WTC11 (cell line): Measurements from ENCODE around the gene LRRC4. TPM values are rescaled to one million over a fixed set of nuclear protein-coding genes. Genes with fewer than 3 reads are reported as not detected.

ENCODE experiments used
- ATAC-seq: fragments of 200-7000 bp; cut with Tn5 transposase; 2 replicates; pipeline ENCODE4 v1.10.0; 2021; ENCODE audit warnings: mild to moderate bottlenecking, moderate library complexity
- CTCF ChIA-PET: fragments of 300-600 bp; sonication (Branson Sonifier 250); formaldehyde crosslinking; loops from one replicate; lab custom pipeline; 2021; ENCODE audit warnings: antibody characterized with exemption; lab: Charles Lee
- POLR2A ChIA-PET: fragments of 350-600 bp; sonication (Branson Sonifier 250); formaldehyde crosslinking; loops from one replicate; lab custom pipeline; 2021; ENCODE audit warnings: antibody characterized with exemption; lab: Charles Lee
- DNase-seq: peaks from one replicate; pipeline ENCODE4 v3.0.0; 2021; ENCODE audit warnings: low spot score
- H3K27ac Mint-ChIP-seq: 2 replicates; pipeline ENCODE4 v1.8.0; 2021; ENCODE audit warnings: mixed read lengths
- H3K27me3 Mint-ChIP-seq: 2 replicates; pipeline ENCODE4 v1.8.0; 2021; ENCODE audit warnings: low read depth, mild to moderate bottlenecking, moderate library complexity, mixed read lengths
- H3K36me3 Mint-ChIP-seq: 2 replicates; pipeline ENCODE4 v1.8.0; 2021; ENCODE audit warnings: mixed read lengths
- H3K4me1 Mint-ChIP-seq: 2 replicates; pipeline ENCODE4 v1.8.0; 2022; ENCODE audit warnings: mixed read lengths
- H3K4me3 Mint-ChIP-seq: 2 replicates; pipeline ENCODE4 v1.8.0; 2021; ENCODE audit warnings: mild to moderate bottlenecking, moderate library complexity, mixed read lengths
- H3K9me3 Mint-ChIP-seq: 2 replicates; pipeline ENCODE4 v1.8.0; 2021; ENCODE audit warnings: mixed read lengths
- ATF1 ChIP-seq: sonication (generic); formaldehyde crosslinking; IDR thresholded peaks from 2 replicates; pipeline ENCODE4 v1.8.1; 2023; ENCODE audit warnings: mild to moderate bottlenecking, moderate library complexity, missing genetic modification reagents
- ATF3 ChIP-seq: sonication (generic); formaldehyde crosslinking; conservative IDR thresholded peaks from 2 replicates; pipeline ENCODE4 v1.8.1; 2022; ENCODE audit warnings: mild to moderate bottlenecking, missing genetic modification reagents
- CBFB ChIP-seq: sonication (generic); formaldehyde crosslinking; IDR thresholded peaks from 2 replicates; pipeline ENCODE4 v1.8.1; 2022; ENCODE audit warnings: mild to moderate bottlenecking, low read depth, missing genetic modification reagents
- CDX4 ChIP-seq: fragments of 250-450 bp; sonication (Bioruptor Pico); IDR thresholded peaks from 2 replicates; pipeline ENCODE4 v1.9.0; 2021; ENCODE audit warnings: moderate library complexity, mild to moderate bottlenecking, inconsistent platforms, borderline replicate concordance
- CREM ChIP-seq: sonication (generic); formaldehyde crosslinking; IDR thresholded peaks from 2 replicates; pipeline ENCODE4 v1.8.1; 2022; ENCODE audit warnings: mild to moderate bottlenecking, missing genetic modification reagents, moderate library complexity
- E2F5 ChIP-seq: sonication (generic); formaldehyde crosslinking; IDR thresholded peaks from 2 replicates; pipeline ENCODE4 v1.8.1; 2022; ENCODE audit warnings: mild to moderate bottlenecking, moderate library complexity, missing genetic modification reagents
- ERG ChIP-seq: fragments of 250-450 bp; sonication (Bioruptor Pico); IDR thresholded peaks from 2 replicates; pipeline ENCODE4 v1.8.0; 2021; ENCODE audit warnings: mild to moderate bottlenecking
- ESRRA ChIP-seq: sonication (generic); formaldehyde crosslinking; IDR thresholded peaks from 2 replicates; pipeline ENCODE4 v1.8.1; 2022; ENCODE audit warnings: mild to moderate bottlenecking, missing genetic modification reagents, borderline replicate concordance
- FOXK1 ChIP-seq: sonication (generic); formaldehyde crosslinking; IDR thresholded peaks from 2 replicates; pipeline ENCODE4 v1.8.0; 2022; ENCODE audit warnings: mild to moderate bottlenecking, moderate library complexity, missing genetic modification reagents
- HMGA2 ChIP-seq: fragments of 250-450 bp; sonication (Bioruptor Pico); IDR thresholded peaks from 2 replicates; pipeline ENCODE4 v1.4.0; 2021; ENCODE audit warnings: mild to moderate bottlenecking, moderate library complexity
- IRF2 ChIP-seq: sonication (generic); formaldehyde crosslinking; IDR thresholded peaks from 2 replicates; pipeline ENCODE4 v1.8.0; 2022; ENCODE audit warnings: low read depth, missing genetic modification reagents, borderline replicate concordance
- JUN ChIP-seq: sonication (generic); formaldehyde crosslinking; IDR thresholded peaks from 2 replicates; pipeline ENCODE4 v1.8.0; 2023; ENCODE audit warnings: mild to moderate bottlenecking, missing genetic modification reagents
- MXD4 ChIP-seq: fragments of 250-450 bp; sonication (Bioruptor Pico); IDR thresholded peaks from 2 replicates; pipeline ENCODE4 v1.8.0; 2021; ENCODE audit warnings: mild to moderate bottlenecking, moderate library complexity, borderline replicate concordance
- NR1H2 ChIP-seq: sonication (generic); formaldehyde crosslinking; IDR thresholded peaks from 2 replicates; pipeline ENCODE4 v1.9.0; 2021; ENCODE audit warnings: mild to moderate bottlenecking, moderate library complexity, missing genetic modification reagents
- PRRX2 ChIP-seq: fragments of 250-450 bp; sonication (Bioruptor Pico); IDR thresholded peaks from 2 replicates; pipeline ENCODE4 v1.8.0; 2021; ENCODE audit warnings: mild to moderate bottlenecking
- SOX15 ChIP-seq: fragments of 250-450 bp; sonication (Bioruptor Pico); IDR thresholded peaks from 2 replicates; pipeline ENCODE4 v1.9.0; 2021; ENCODE audit warnings: mild to moderate bottlenecking
- TEAD4 ChIP-seq: sonication (generic); formaldehyde crosslinking; IDR thresholded peaks from 2 replicates; pipeline ENCODE4 v1.8.0; 2022; ENCODE audit warnings: mild to moderate bottlenecking, missing genetic modification reagents
- ZNF138 ChIP-seq: sonication (generic); formaldehyde crosslinking; conservative IDR thresholded peaks from 2 replicates; pipeline ENCODE4 v1.8.1; 2022; ENCODE audit warnings: mild to moderate bottlenecking, moderate library complexity, missing genetic modification reagents
- ZNF263 ChIP-seq: sonication (generic); formaldehyde crosslinking; IDR thresholded peaks from 2 replicates; pipeline ENCODE4 v1.8.1; 2022; ENCODE audit warnings: low read depth, mild to moderate bottlenecking, moderate library complexity, missing genetic modification reagents
- total RNA-seq: library from RNA; stranded (reverse); gene quantifications from 3 replicates; pipeline ENCODE4 v1.2.3, GENCODE V29; 2021
- TF ChIP-seq, protein P1 (sequence below): sonication (generic); formaldehyde crosslinking; IDR thresholded peaks from 2 replicates; pipeline ENCODE4 v1.8.1; 2023; ENCODE audit warnings: mild to moderate bottlenecking, missing genetic modification reagents
- TF ChIP-seq, protein P2 (sequence below): fragments of 200-600 bp; IDR thresholded peaks from 2 replicates; pipeline ENCODE4 v1.8.0; 2022; ENCODE audit warnings: antibody characterized with exemption

The LRRC4 gene
- total RNA-seq, 1 experiment from 2014 or later = 14.9 TPM

DNA sequence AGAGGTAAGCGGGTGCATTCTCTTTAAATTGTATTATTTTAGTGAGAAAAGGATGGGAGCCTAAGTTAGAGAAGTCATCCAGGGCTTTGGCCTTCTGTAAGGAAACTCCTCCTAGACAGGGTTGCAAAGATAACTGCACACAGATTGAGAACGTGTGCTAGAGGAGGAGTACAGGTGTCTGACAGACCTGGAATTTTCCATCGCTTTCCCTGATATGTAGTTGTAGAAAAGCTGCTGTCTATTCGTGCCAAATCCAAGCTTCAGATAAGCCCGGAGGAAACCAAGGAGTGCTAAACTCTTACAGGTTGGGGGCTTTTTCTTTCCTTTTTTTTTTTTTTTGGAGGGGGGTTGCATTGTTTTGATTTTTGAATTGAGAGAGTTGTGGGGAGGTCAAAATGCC, 23.1 kb downstream of the LRRC4 start (continued):
- TF ChIP-seq NR1H2 = no peak

- Mint-ChIP-seq H3K4me1 (peaks cover 18% of the 10 kb centered on the region), H3K27me3 (no peaks in the 10 kb centered on the region), H3K36me3 (no peaks in the 10 kb centered on the region), H3K9me3 (no peaks in the 10 kb centered on the region), H3K4me3 (no peak overlapping the region), H3K27ac (no peak overlapping the region)
- TF ChIP-seq ZNF138 (no peak), ERG (CRISPR knock-in tag) (no peak), MXD4 (no peak), JUN (CRISPR knock-in tag) (no peak), CDX4 (CRISPR knock-in tag) (no peak), ATF1 (no peak), ESRRA (CRISPR knock-in tag) (no peak), E2F5 (no peak), CBFB (CRISPR knock-in tag) (no peak), SOX15 (CRISPR knock-in tag) (no peak), HMGA2 (CRISPR knock-in tag) (no peak)
- TF ChIP-seq, protein P1, sequence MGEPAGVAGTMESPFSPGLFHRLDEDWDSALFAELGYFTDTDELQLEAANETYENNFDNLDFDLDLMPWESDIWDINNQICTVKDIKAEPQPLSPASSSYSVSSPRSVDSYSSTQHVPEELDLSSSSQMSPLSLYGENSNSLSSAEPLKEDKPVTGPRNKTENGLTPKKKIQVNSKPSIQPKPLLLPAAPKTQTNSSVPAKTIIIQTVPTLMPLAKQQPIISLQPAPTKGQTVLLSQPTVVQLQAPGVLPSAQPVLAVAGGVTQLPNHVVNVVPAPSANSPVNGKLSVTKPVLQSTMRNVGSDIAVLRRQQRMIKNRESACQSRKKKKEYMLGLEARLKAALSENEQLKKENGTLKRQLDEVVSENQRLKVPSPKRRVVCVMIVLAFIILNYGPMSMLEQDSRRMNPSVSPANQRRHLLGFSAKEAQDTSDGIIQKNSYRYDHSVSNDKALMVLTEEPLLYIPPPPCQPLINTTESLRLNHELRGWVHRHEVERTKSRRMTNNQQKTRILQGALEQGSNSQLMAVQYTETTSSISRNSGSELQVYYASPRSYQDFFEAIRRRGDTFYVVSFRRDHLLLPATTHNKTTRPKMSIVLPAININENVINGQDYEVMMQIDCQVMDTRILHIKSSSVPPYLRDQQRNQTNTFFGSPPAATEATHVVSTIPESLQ (CRISPR knock-in tag) = no peak
- TF ChIP-seq, protein P2, sequence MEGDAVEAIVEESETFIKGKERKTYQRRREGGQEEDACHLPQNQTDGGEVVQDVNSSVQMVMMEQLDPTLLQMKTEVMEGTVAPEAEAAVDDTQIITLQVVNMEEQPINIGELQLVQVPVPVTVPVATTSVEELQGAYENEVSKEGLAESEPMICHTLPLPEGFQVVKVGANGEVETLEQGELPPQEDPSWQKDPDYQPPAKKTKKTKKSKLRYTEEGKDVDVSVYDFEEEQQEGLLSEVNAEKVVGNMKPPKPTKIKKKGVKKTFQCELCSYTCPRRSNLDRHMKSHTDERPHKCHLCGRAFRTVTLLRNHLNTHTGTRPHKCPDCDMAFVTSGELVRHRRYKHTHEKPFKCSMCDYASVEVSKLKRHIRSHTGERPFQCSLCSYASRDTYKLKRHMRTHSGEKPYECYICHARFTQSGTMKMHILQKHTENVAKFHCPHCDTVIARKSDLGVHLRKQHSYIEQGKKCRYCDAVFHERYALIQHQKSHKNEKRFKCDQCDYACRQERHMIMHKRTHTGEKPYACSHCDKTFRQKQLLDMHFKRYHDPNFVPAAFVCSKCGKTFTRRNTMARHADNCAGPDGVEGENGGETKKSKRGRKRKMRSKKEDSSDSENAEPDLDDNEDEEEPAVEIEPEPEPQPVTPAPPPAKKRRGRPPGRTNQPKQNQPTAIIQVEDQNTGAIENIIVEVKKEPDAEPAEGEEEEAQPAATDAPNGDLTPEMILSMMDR = no peak
- DNase-seq (no peak), ATAC-seq (no peak)
- POLR2A ChIA-PET = no interaction called here
- CTCF ChIA-PET = no interaction called here
These were observed 23.9 kb downstream of the LRRC4 start for GRCh38 chr7:128007303-128007680.

- ATAC-seq = no peak
- H3K36me3 Mint-ChIP-seq = no peaks in the 10 kb centered on the region
- H3K4me3 Mint-ChIP-seq = no peak overlapping the region
- H3K27ac Mint-ChIP-seq = no peak overlapping the region
- POLR2A ChIA-PET = no interaction called here
- no peaks in the 10 kb centered on the region for H3K27me3 Mint-ChIP-seq
- TF ChIP-seq TEAD4 (CRISPR knock-in tag) (no peak), FOXK1 (CRISPR knock-in tag) (no peak), PRRX2 (CRISPR knock-in tag) (no peak), JUN (CRISPR knock-in tag) (no peak), IRF2 (CRISPR knock-in tag) (no peak), ZNF263 (no peak), MXD4 (no peak), CREM (CRISPR knock-in tag) (no peak), ATF3 (CRISPR knock-in tag) (no peak)
- peaks cover 13% of the 10 kb centered on the region for H3K4me1 Mint-ChIP-seq
- DNase-seq = no peak
- H3K9me3 Mint-ChIP-seq = no peaks in the 10 kb centered on the region
- CTCF ChIA-PET = no interaction called here
These were observed 24.5 kb downstream of the LRRC4 start for GRCh38 chr7:128006550-128007302.
